A673 (cell line): Measurements from ENCODE around the gene NSD1.

ENCODE experiments used
- CTCF ChIP-seq: fragments of 300-800, 200-600 bp; sonication (generic); conservative IDR thresholded peaks from 2 replicates; pipeline ENCODE4 v1.5.1; 2017; ENCODE audit warnings: low read depth, mild to moderate bottlenecking, antibody characterized with exemption, low read length, moderate library complexity, mixed read lengths
- EZH2 ChIP-seq: fragments of 200-600 bp; sonication (generic); IDR thresholded peaks from 2 replicates; pipeline ENCODE4 v1.6.1; 2017; ENCODE audit warnings: borderline replicate concordance, low read depth, mild to moderate bottlenecking, mixed read lengths, antibody characterized with exemption, low read length; ENCODE audit not compliant: poor library complexity, severe bottlenecking

- TF ChIP-seq CTCF (no peak), EZH2 (no peak)
Measured at GRCh38 chr5:177122566-177122965, 11.0 kb upstream of the NSD1 start.
